H1 (cell line): ENCODE results near the gene MYRF. TPM values are rescaled to one million over a fixed set of nuclear protein-coding genes. Genes with fewer than 3 reads are reported as not detected.

Experiments
- CREB1 ChIP-seq: IDR thresholded peaks from 2 replicates; pipeline ENCODE4 v1.6.1; 2012; ENCODE audit warnings: inconsistent platforms
- EP300 ChIP-seq, 2 experiments: IDR thresholded peaks; 1 replicate in 1 of 2; 2 replicates in 1 of 2; pipeline ENCODE4 v1.6.1; 2011 to 2012; ENCODE audit warnings: low read depth in 2 of 2, low read length in 2 of 2, mild to moderate bottlenecking in 2 of 2, borderline replicate concordance in 1 of 2, inconsistent platforms in 1 of 2, moderate library complexity in 1 of 2
- RBBP5 ChIP-seq: IDR thresholded peaks from 2 replicates; pipeline ENCODE4 v1.7.1; 2012; ENCODE audit warnings: low read depth, mild to moderate bottlenecking, inconsistent platforms, low read length, moderate library complexity, borderline replicate concordance
- SP1 ChIP-seq: IDR thresholded peaks from 2 replicates; pipeline ENCODE4 v1.6.1; 2011; ENCODE audit warnings: low read depth, low read length
- polyA plus RNA-seq, 7 experiments: library from polyadenylated mRNA; depleted of rRNA in 3 of 7; stranded (reverse) in 5 of 7; unstranded in 2 of 7; fragments of >200 nt in 5 of 7; fragments of 200-250 nt in 2 of 7; gene quantifications; 1 replicate in 5 of 7; 2 replicates in 1 of 7; 4 replicates in 1 of 7; pipeline versions ENCODE4 v1.2.1 to v1.2.3, GENCODE V29; 2011 to 2013; ENCODE audit warnings: missing spikeins in 2 of 7, mixed read lengths in 2 of 7
- total RNA-seq: library from RNA; stranded (reverse); fragmentation: NEBNext Ultra II Directional; extraction: Animal tissue kit (Norgen Biotek cat#: 25700); gene quantifications from 2 replicates; pipeline ENCODE4 v1.2.1, GENCODE V29; 2021

MYRF gene
- total and polyA plus RNA-seq, 2 of the 8 experiments (the other 6 are each of a cell fraction or from before 2014, with no cell fraction given), result 6.0 to 6.1 TPM

DNA sequence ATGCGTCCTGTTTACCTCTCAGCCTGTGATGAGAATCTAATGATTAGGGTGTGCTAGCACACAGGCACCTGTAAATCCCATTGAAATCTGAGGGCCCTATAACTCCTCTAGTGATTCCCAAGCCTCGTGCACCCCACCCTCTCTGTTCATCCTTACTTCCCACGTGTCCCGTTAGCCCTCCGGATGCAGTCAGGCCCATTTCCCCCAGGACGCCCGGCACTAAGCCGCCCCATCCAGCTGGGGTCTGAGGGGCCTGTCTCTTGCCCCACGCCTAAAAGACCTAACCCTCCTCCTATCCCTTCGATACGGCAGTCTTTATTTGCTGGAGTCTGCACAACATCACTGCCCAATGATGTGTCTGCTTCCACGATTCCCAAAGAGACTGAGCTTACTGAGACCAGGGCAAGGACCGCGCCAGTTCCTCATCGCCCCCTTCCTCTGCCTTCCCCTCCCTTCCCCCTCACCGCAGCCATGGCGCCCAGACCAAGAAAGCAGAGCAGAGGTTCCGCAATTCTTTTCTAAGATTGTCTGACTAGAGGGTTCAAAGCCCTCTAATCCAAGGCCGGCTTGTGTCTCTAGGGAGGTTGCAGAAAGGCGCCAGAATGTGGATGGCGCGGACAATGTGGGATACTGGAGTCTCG lies 74.6 kb downstream of the MYRF start (continued):
- TF ChIP-seq RBBP5 (no peak), CREB1 (no peak), SP1 (no peak), EP300 (IDR thresholded peaks at IDR 0.05; ENCODE audit: borderline replicate concordance in 1 of 2, low read depth in 2 of 2, low read length in 2 of 2) (no peak)
